ENCODE results near the gene SCAMP4.

- TF ChIP-seq CTCF (IDR thresholded peaks at IDR 0.05; ENCODE audit: low read length) = no peak
- TF ChIP-seq EZH2 (IDR thresholded peaks at IDR 0.05; ENCODE audit: borderline replicate concordance, low read length) = no peak
Observed at GRCh38 chr19:1912760-1913505, 7.7 kb downstream of the SCAMP4 start.

Measured in OCI-LY1 (cell line).